DOHH2 (cell line): ENCODE results near the gene ACACB.

Experiments used
- H3F3A ChIP-seq: fragments of 200-600 bp; sonication (generic), shearing (Covaris generic); 2 replicates; pipeline ENCODE4 v1.6.0; 2016; ENCODE audit warnings: antibody characterized with exemption, mild to moderate bottlenecking; ENCODE audit not compliant: control insufficient read depth, insufficient read depth
- H3K27ac ChIP-seq: fragments of 200-600 bp; sonication (generic); 2 replicates; pipeline ENCODE4 v1.5.1; 2014; ENCODE audit warnings: low read depth, mild to moderate bottlenecking, low read length, moderate library complexity
- H3K27me3 ChIP-seq: fragments of 200-600 bp; sonication (generic); 2 replicates; pipeline ENCODE4 v1.6.1; 2014; ENCODE audit warnings: mild to moderate bottlenecking, low read length, mixed read lengths; ENCODE audit not compliant: control insufficient read depth
- H3K36me3 ChIP-seq: fragments of 200-600 bp; sonication (generic); 2 replicates; pipeline ENCODE4 v1.6.1; 2014; ENCODE audit warnings: mild to moderate bottlenecking, low read length, moderate library complexity, mixed read lengths; ENCODE audit not compliant: control insufficient read depth
- H3K4me1 ChIP-seq: fragments of 200-600 bp; sonication (generic); 2 replicates; pipeline ENCODE4 v1.6.1; 2014; ENCODE audit warnings: mild to moderate bottlenecking, low read length, mixed read lengths; ENCODE audit not compliant: control insufficient read depth
- H3K4me2 ChIP-seq: fragments of 200-600 bp; sonication (generic); 2 replicates; pipeline ENCODE4 v1.6.0; 2014; ENCODE audit warnings: mild to moderate bottlenecking, low read length, moderate library complexity
- H3K4me3 ChIP-seq: fragments of 200-600 bp; sonication (generic); 2 replicates; pipeline ENCODE4 v1.5.1; 2014; ENCODE audit warnings: mild to moderate bottlenecking, low read length, mixed read lengths
- H3K79me2 ChIP-seq: fragments of 200-600 bp; sonication (generic); 2 replicates; pipeline ENCODE4 v1.6.1; 2014; ENCODE audit warnings: mild to moderate bottlenecking, low read length, mixed read lengths; ENCODE audit not compliant: control insufficient read depth
- H3K9me2 ChIP-seq: fragments of 200-600 bp; sonication (generic); replicated peaks from 2 replicates; pipeline ENCODE4 v1.6.1; 2014; ENCODE audit warnings: mild to moderate bottlenecking, low read length, mixed read lengths; ENCODE audit not compliant: control insufficient read depth
- H3K9me3 ChIP-seq: fragments of 200-600 bp; sonication (generic); 2 replicates; pipeline ENCODE4 v1.6.1; 2014; ENCODE audit warnings: antibody characterized with exemption, low read length, mixed read lengths; ENCODE audit not compliant: control insufficient read depth, insufficient read depth
- H4K20me1 ChIP-seq: fragments of 200-600 bp; sonication (generic); 2 replicates; pipeline ENCODE4 v1.6.0; 2014; ENCODE audit warnings: low read depth, mild to moderate bottlenecking, antibody characterized with exemption, low read length, moderate library complexity; ENCODE audit not compliant: control insufficient read depth, insufficient read depth
- EZH2phosphoT487 ChIP-seq: fragments of 200-600 bp; sonication (generic); IDR thresholded peaks from 2 replicates; pipeline ENCODE4 v1.6.1; 2017; ENCODE audit warnings: borderline replicate concordance, mild to moderate bottlenecking, antibody characterized with exemption, low read length, moderate library complexity, mixed read lengths
- TF ChIP-seq, protein P1 (sequence below): fragments of 200-600 bp; sonication (generic); IDR thresholded peaks from one replicate; pipeline ENCODE4 v1.5.1; 2014; ENCODE audit warnings: antibody characterized with exemption, mild to moderate bottlenecking, low read depth, low read length; ENCODE audit not compliant: poor library complexity, severe bottlenecking

Gene ACACB

GRCh38 chr12:109264943-109265650 lies 148.7 kb downstream of the ACACB start:
- Histone ChIP-seq H4K20me1 (no peaks in the 10 kb centered on the region), H3F3A (no peaks in the 10 kb centered on the region), H3K4me2 (no peak overlapping the region), H3K27ac (no peak overlapping the region), H3K79me2 (no peaks in the 10 kb centered on the region), H3K27me3 (no peaks in the 10 kb centered on the region), H3K4me3 (no peak overlapping the region), H3K9me3 (no peaks in the 10 kb centered on the region), H3K9me2 (no peaks in the 10 kb centered on the region), H3K4me1 (no peaks in the 10 kb centered on the region), H3K36me3 (no peaks in the 10 kb centered on the region)
- no peak for TF ChIP-seq EZH2phosphoT487
- TF ChIP-seq, protein P1, sequence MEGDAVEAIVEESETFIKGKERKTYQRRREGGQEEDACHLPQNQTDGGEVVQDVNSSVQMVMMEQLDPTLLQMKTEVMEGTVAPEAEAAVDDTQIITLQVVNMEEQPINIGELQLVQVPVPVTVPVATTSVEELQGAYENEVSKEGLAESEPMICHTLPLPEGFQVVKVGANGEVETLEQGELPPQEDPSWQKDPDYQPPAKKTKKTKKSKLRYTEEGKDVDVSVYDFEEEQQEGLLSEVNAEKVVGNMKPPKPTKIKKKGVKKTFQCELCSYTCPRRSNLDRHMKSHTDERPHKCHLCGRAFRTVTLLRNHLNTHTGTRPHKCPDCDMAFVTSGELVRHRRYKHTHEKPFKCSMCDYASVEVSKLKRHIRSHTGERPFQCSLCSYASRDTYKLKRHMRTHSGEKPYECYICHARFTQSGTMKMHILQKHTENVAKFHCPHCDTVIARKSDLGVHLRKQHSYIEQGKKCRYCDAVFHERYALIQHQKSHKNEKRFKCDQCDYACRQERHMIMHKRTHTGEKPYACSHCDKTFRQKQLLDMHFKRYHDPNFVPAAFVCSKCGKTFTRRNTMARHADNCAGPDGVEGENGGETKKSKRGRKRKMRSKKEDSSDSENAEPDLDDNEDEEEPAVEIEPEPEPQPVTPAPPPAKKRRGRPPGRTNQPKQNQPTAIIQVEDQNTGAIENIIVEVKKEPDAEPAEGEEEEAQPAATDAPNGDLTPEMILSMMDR = no peak

DNA sequence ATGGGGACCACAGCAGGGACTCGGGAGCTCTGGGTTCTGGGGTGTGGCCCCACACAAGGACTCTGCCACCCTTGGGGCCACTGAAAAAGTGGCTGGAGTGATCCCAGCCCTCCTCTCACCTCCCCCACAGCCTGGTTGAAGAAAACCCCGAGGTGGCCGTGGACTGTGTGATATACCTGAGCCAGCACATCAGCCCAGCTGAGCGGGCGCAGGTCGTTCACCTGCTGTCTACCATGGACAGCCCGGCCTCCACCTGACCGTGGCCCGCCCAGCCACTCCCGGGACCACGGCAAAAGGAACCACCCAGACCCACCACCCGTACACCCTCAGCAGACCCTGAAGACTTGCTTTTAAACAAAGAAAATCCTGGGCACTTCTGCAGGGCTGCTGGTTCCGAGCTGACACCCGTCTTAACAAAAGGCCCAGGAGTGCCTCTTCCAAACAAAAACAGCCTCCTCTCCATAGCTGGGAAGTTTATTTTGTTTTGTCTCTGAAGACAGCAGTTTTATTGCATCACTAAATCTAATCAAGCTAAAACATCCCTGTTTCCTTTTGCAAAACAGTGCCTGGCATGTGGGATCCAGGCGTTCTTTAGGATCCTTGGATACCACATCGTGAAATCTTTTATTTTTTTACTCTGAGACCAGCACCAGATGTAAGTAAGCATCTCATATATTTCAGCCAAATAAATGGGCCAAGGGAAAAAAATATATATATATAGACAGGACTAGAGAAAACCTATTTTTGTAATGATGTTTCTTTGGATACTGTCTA lies 149.9 kb downstream of the ACACB start:
- Histone ChIP-seq H3K36me3 (no peaks in the 10 kb centered on the region), H3K9me3 (no peaks in the 10 kb centered on the region), H3K27me3 (no peaks in the 10 kb centered on the region), H3K9me2 (no peaks in the 10 kb centered on the region), H4K20me1 (no peaks in the 10 kb centered on the region), H3K79me2 (no peaks in the 10 kb centered on the region), H3K4me2 (no peak overlapping the region), H3K27ac (no peak overlapping the region), H3K4me1 (no peaks in the 10 kb centered on the region), H3F3A (no peaks in the 10 kb centered on the region), H3K4me3 (no peak overlapping the region)
- no peak for TF ChIP-seq EZH2phosphoT487
- TF ChIP-seq, protein P1 = no peak

DNA sequence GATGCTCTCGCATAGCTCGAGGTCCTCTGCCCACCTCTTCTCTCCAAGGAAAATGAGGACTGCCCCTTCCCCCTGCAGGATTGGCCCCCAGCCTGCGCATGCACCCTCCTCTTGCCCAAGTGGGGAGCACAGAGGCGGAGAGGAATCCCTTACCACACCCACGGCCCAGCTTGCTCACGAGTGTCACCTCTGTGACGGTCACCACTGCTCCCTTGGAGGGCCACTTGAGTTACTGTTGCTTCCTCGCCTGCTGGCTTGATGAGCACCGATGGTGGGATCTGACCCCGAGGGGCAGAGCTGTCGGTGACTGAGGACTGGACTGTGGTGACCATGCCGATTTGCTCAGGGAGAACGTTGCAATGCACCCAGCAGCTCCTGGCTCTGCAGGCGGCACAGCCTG lies 151.0 kb downstream of the ACACB start:
- Histone ChIP-seq H3F3A (no peaks in the 10 kb centered on the region), H3K9me2 (no peaks in the 10 kb centered on the region), H3K9me3 (no peaks in the 10 kb centered on the region), H4K20me1 (no peaks in the 10 kb centered on the region), H3K36me3 (no peaks in the 10 kb centered on the region), H3K27ac (no peak overlapping the region), H3K4me2 (no peak overlapping the region), H3K27me3 (no peaks in the 10 kb centered on the region), H3K79me2 (no peaks in the 10 kb centered on the region), H3K4me1 (no peaks in the 10 kb centered on the region), H3K4me3 (no peak overlapping the region)
- TF ChIP-seq EZH2phosphoT487 = no peak
- TF ChIP-seq, protein P1 = no peak
